Spleen (tissue), 7 donors: ENCODE results near the gene CAPN11.

Experiments
- CTCF ChIP-seq, 11 experiments: fragments of 200-600 bp in 7 of 11; fragments of 450-650 bp in 4 of 11; sonication (generic) in 4 of 11; IDR thresholded peaks in 8 of 11; conservative IDR thresholded peaks in 3 of 11; 1 replicate in 7 of 11; 2 replicates in 4 of 11; pipeline versions ENCODE4 v1.4.0 to v1.8.0; 2016 to 2021; ENCODE audit warnings: antibody characterized with exemption in 11 of 11, inconsistent platforms in 4 of 11, mild to moderate bottlenecking in 1 of 11
- POLR2A ChIP-seq, 3 donors: fragments of 450-650 bp; IDR thresholded peaks; one replicate each; pipeline ENCODE4 v1.5.1; 2017; ENCODE audit warnings: antibody characterized with exemption in 3 of 3, mild to moderate bottlenecking in 1 of 3
- POLR2AphosphoS5 ChIP-seq, 3 donors: sonication (generic); formaldehyde crosslinking; IDR thresholded peaks; one replicate each; pipeline ENCODE4 v1.5.1; 2017; ENCODE audit warnings: antibody characterized with exemption in 3 of 3
- donor health status: DM: no; HTN: no; CAD: no; lungs with moderate emphysema.
- donor health status: DM: no; HTN: no; CAD: no.
- donor health status: DM: no; HTN: no; CAD: no.

- no peak for TF ChIP-seq CTCF (IDR thresholded peaks at IDR 0.05 in 8 of 11, conservative IDR thresholded peaks at IDR 0.05 in 3 of 11)
- TF ChIP-seq POLR2A (IDR thresholded peaks at IDR 0.05): no peak
- no peak for TF ChIP-seq POLR2AphosphoS5 (IDR thresholded peaks at IDR 0.05)
Measured at GRCh38 chr6:44176130-44176761, 17.6 kb downstream of the CAPN11 start.
